Measurements from ENCODE around the gene MLEC. TPM values are rescaled to one million over a fixed set of nuclear protein-coding genes. Genes with fewer than 3 reads are reported as not detected.
A peak's percentile ranks its signal among the peaks of the same experiment; 100 is the strongest.

MLEC gene
- total and polyA plus RNA-seq, 2 of the 13 experiments (the other 11 are each of a cell fraction or from before 2014, with no cell fraction given): 49.8 to 156 TPM

- TF ChIP-seq ZNF180 (CRISPR knock-in tag; IDR thresholded peaks at IDR 0.05; ENCODE audit: borderline replicate concordance, low read depth) (no peak), SAP130 (CRISPR knock-in tag; IDR thresholded peaks at IDR 0.05; ENCODE audit: low read depth) (no peak), ZNF790 (CRISPR knock-in tag; IDR thresholded peaks at IDR 0.05; ENCODE audit: borderline replicate concordance) (no peak), JDP2 (CRISPR knock-in tag; IDR thresholded peaks at IDR 0.05; ENCODE audit: borderline replicate concordance) (no peak), ZNF329 (CRISPR knock-in tag; IDR thresholded peaks at IDR 0.05; ENCODE audit: low read depth) (no peak), ZNF20 (CRISPR knock-in tag; IDR thresholded peaks at IDR 0.05) (no peak)
Measured at GRCh38 chr12:120737557-120738251, 50.8 kb downstream of the MLEC start (continued).

GRCh38 chr12:120738252-120739030 is 51.5 kb downstream of the MLEC start:
- CTCF ChIA-PET (ENCODE audit: low intra/inter-chr PET ratio, low total read pairs): no interaction called here
- H2AFZ ChIP-seq (ENCODE audit: low read length): no peak overlapping the region
- ATAC-seq: no peak
- H3K36me3 ChIP-seq (replicated peaks in 1 of 2; ENCODE audit: control insufficient read depth in 1 of 2, insufficient read depth in 2 of 2, low read length in 2 of 2): peaks cover 0 to 1% of the 10 kb centered on the region in 2 experiments; a peak in 2 of 5 replicates
- no peaks in the 10 kb centered on the region for H3K79me2 ChIP-seq (ENCODE audit: insufficient read depth, low read length)
- POLR2A ChIA-PET: interaction anchor here (1.6 kb wide), 1 partner anchor 10 kb away, joined by 4 read pairs; no protein-coding TSS in a partner anchor
- no peak for FAIRE-seq
- H3K9me3 ChIP-seq (ENCODE audit: low read length): no peaks in the 10 kb centered on the region
- no peak for DNase-seq (ENCODE audit: low spot score)
- in situ Hi-C loops (cut with HindIII; ENCODE audit: extremely low pct_ligation_motif_present, low pct_unique_long_range_greater_than_20kb): no loop called here
- H4K20me1 ChIP-seq (ENCODE audit: insufficient read depth, low read length): no peaks in the 10 kb centered on the region
- TF ChIP-seq FOSL1 (CRISPR knock-in tag; IDR thresholded peaks at IDR 0.05; ENCODE audit: borderline replicate concordance) (no peak), AGO2 (optimal IDR thresholded peaks at IDR 0.05; ENCODE audit: low read depth, low read length) (peak; percentile 54), PCBP1 (IDR thresholded peaks at IDR 0.05; ENCODE audit: borderline replicate concordance, low read depth, low read length) (0 out of 2 replicates have a peak, but pooled peaks have one; percentile 32)
- H3K27ac ChIP-seq (ENCODE audit: extremely low read length, insufficient read depth, low read length): no peak overlapping the region
- WGBS (ENCODE audit: low lambda C conversion rate): 75% methylated on average over 8 of the region's 31 CpGs
- BruUV-seq (replicated peaks): no TSS peak
- H3K4me1 ChIP-seq (ENCODE audit: insufficient read depth, low read length): peaks cover 19% of the 10 kb centered on the region
- H3K27me3 ChIP-seq (ENCODE audit: control insufficient read depth in 1 of 2, insufficient read depth in 2 of 2, low read length in 2 of 2): no peaks in the 10 kb centered on the region
- H3K9ac ChIP-seq (ENCODE audit: insufficient read depth, low read depth, low read length): no peak overlapping the region
- H3K4me3 ChIP-seq (replicated peaks in 1 of 3; ENCODE audit: insufficient read depth in 1 of 3, low read depth in 2 of 3, low read length in 3 of 3): no peak overlapping the region
- intact Hi-C loops (cut with micrococcal nuclease; ENCODE audit: unreplicated experiment): no loop called here
- H3K4me2 ChIP-seq (ENCODE audit: low read depth, low read length): no peak overlapping the region
